ENCODE measurements around the gene SP3.

DNA sequence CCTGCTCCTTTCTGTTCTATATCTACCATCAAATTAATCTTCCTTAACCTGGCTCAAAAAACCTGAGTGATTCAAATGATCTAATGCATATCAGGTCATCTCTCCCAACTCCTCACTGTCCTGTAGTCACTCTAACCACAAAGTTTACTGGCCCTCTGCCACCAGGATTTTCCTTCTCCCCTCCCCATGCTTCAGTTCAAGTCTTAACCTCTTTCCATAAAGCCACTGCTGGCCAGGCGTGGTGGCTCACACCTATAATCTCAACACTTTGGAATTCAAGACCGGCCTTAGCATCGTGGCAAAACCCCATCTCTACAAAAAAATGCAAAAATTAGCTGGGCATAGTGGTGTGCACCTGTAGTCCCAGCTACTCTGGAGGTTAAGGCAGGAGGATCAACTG is 7.5 kb upstream of the SP3 start:
- TF ChIP-seq POLR2A (IDR thresholded peaks at IDR 0.05) = no peak
- TF ChIP-seq, protein P1, sequence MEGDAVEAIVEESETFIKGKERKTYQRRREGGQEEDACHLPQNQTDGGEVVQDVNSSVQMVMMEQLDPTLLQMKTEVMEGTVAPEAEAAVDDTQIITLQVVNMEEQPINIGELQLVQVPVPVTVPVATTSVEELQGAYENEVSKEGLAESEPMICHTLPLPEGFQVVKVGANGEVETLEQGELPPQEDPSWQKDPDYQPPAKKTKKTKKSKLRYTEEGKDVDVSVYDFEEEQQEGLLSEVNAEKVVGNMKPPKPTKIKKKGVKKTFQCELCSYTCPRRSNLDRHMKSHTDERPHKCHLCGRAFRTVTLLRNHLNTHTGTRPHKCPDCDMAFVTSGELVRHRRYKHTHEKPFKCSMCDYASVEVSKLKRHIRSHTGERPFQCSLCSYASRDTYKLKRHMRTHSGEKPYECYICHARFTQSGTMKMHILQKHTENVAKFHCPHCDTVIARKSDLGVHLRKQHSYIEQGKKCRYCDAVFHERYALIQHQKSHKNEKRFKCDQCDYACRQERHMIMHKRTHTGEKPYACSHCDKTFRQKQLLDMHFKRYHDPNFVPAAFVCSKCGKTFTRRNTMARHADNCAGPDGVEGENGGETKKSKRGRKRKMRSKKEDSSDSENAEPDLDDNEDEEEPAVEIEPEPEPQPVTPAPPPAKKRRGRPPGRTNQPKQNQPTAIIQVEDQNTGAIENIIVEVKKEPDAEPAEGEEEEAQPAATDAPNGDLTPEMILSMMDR (IDR thresholded peaks at IDR 0.05) = no peak
- TF ChIP-seq EP300 (IDR thresholded peaks at IDR 0.05) = no peak

Measured in gastroesophageal sphincter (tissue), 3 donors.